Activated CD4-positive, alpha-beta memory T cell treated with anti-CD3 and anti-CD28 coated beads for 36 hours (primary cell): Measurements from ENCODE around the gene LTA4H. TPM values are rescaled to one million over a fixed set of nuclear protein-coding genes. Genes with fewer than 3 reads are reported as not detected.

Experiments used
- CTCF ChIA-PET: fragments of 350-600 bp; sonication (Branson Sonifier 250); formaldehyde crosslinking; loops from one replicate; lab custom pipeline; 2021; ENCODE audit warnings: antibody characterized with exemption, inconsistent platforms; lab: Charles Lee
- POLR2A ChIA-PET: fragments of 350-600 bp; sonication (Branson Sonifier 250); formaldehyde crosslinking; loops from one replicate; lab custom pipeline; 2021; ENCODE audit warnings: antibody characterized with exemption; lab: Charles Lee
- DNase-seq: peaks from one replicate; pipeline ENCODE4 v3.0.0-alpha.2; 2020
- H3K27ac Mint-ChIP-seq: one replicate; pipeline ENCODE4 v1.8.0; 2021; ENCODE audit warnings: mixed read lengths
- H3K27me3 Mint-ChIP-seq: one replicate; pipeline ENCODE4 v1.8.0; 2021; ENCODE audit warnings: mixed read lengths
- H3K36me3 Mint-ChIP-seq: one replicate; pipeline ENCODE4 v1.8.0; 2021; ENCODE audit warnings: mixed read lengths
- H3K4me1 Mint-ChIP-seq: one replicate; pipeline ENCODE4 v1.8.0; 2021; ENCODE audit warnings: low read depth, mixed read lengths
- H3K4me3 Mint-ChIP-seq: one replicate; pipeline ENCODE4 v1.8.0; 2021; ENCODE audit warnings: mild to moderate bottlenecking, mixed read lengths
- H3K9me3 Mint-ChIP-seq: one replicate; pipeline ENCODE4 v1.8.0; 2021; ENCODE audit warnings: mixed read lengths
- intact Hi-C: fragments of 100-400 bp; cut with micrococcal nuclease; formaldehyde crosslinking; loops from one replicate; pipeline ENCODE4 v1.15.1; 2023
- total RNA-seq, 2 experiments: library from RNA; stranded (reverse); gene quantifications; one replicate each; pipeline ENCODE4 v1.2.3, GENCODE V29; 2021

LTA4H gene
- total RNA-seq, 2 experiments from 2014 or later: 106 to 110 TPM

- Mint-ChIP-seq H3K4me1 (peaks cover 18% of the 10 kb centered on the region), H3K9me3 (no peaks in the 10 kb centered on the region), H3K36me3 (peaks cover 13% of the 10 kb centered on the region), H3K27me3 (no peaks in the 10 kb centered on the region), H3K4me3 (no peak overlapping the region), H3K27ac (no peak overlapping the region)
- ChIA-PET CTCF (no interaction called here), POLR2A (no interaction called here)
- intact Hi-C loops: no loop called here
- DNase-seq: no peak
Observed at GRCh38 chr12:96028538-96028937, 6.8 kb downstream of the LTA4H start.

- peaks cover 11% of the 10 kb centered on the region for H3K4me1 Mint-ChIP-seq
- no peaks in the 10 kb centered on the region for H3K9me3 Mint-ChIP-seq
- H3K4me3 Mint-ChIP-seq: no peak overlapping the region
- DNase-seq: no peak
- H3K27me3 Mint-ChIP-seq: no peaks in the 10 kb centered on the region
- ChIA-PET POLR2A (no interaction called here), CTCF (interaction anchor here (1.7 kb wide), 1 partner anchor 107 kb away, joined by 3 read pairs; no protein-coding TSS in a partner anchor)
- intact Hi-C loops: no loop called here
- H3K27ac Mint-ChIP-seq: no peak overlapping the region
- H3K36me3 Mint-ChIP-seq: peaks cover 29% of the 10 kb centered on the region
Observed at GRCh38 chr12:96026331-96026730, 9.1 kb downstream of the LTA4H start.

DNA sequence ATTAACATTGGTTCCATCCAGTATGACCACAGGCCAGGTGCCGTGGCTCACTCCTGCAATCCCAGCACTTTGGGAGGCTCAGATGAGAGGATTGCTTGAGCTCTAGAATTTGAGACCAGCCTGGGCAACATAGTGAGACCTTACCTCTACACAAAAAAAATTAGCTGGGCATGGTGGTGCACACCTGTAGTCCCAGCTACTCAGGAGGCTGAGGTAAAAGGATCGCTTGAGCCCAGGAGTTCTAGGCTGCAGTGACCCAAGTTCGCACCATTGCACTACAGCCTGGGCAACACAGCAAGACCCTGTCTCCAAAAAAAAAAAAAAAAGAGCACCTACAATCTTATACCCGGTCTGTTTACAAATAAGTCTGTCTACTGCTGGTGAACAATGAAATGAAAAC, 9.9 kb downstream of the LTA4H start:
- no peak overlapping the region for H3K27ac Mint-ChIP-seq

GRCh38 chr12:96020314-96021003, 14.9 kb downstream of the LTA4H start:
- H3K27me3 Mint-ChIP-seq: no peaks in the 10 kb centered on the region
- no peak overlapping the region for H3K27ac Mint-ChIP-seq
- no peak for DNase-seq
- intact Hi-C loops: no loop called here
- H3K4me3 Mint-ChIP-seq: no peak overlapping the region
- H3K36me3 Mint-ChIP-seq: peaks cover 37% of the 10 kb centered on the region
- H3K9me3 Mint-ChIP-seq: no peaks in the 10 kb centered on the region
- H3K4me1 Mint-ChIP-seq: no peaks in the 10 kb centered on the region
- ChIA-PET CTCF (interaction anchor here (0.6 to 0.8 kb wide), 2 partner anchors 21 to 396 kb away, joined by 3 to 5 read pairs; no protein-coding TSS in a partner anchor), POLR2A (no interaction called here)

More for the DNA sequence above, 9.9 kb downstream of the LTA4H start:
- no peaks in the 10 kb centered on the region for H3K9me3 Mint-ChIP-seq
- DNase-seq: no peak
- H3K27me3 Mint-ChIP-seq: no peaks in the 10 kb centered on the region
- H3K4me1 Mint-ChIP-seq: peaks cover 7% of the 10 kb centered on the region
- ChIA-PET CTCF (no interaction called here), POLR2A (no interaction called here)
- intact Hi-C loops: no loop called here
- H3K36me3 Mint-ChIP-seq: peaks cover 31% of the 10 kb centered on the region
- H3K4me3 Mint-ChIP-seq: no peak overlapping the region

- no peak overlapping the region for H3K27ac Mint-ChIP-seq
- H3K27me3 Mint-ChIP-seq: no peaks in the 10 kb centered on the region
- H3K4me1 Mint-ChIP-seq: no peaks in the 10 kb centered on the region
- ChIA-PET CTCF (interaction anchor here (1.4 to 1.6 kb wide), 2 partner anchors 17 to 200 kb away, joined by 3 to 5 read pairs; no protein-coding TSS in a partner anchor), POLR2A (no interaction called here)
- peaks cover 33% of the 10 kb centered on the region for H3K36me3 Mint-ChIP-seq
- no peaks in the 10 kb centered on the region for H3K9me3 Mint-ChIP-seq
- no peak overlapping the region for H3K4me3 Mint-ChIP-seq
- intact Hi-C loops: no loop called here
- DNase-seq: no peak
Observed at GRCh38 chr12:96015672-96016071, 19.7 kb downstream of the LTA4H start.

DNA sequence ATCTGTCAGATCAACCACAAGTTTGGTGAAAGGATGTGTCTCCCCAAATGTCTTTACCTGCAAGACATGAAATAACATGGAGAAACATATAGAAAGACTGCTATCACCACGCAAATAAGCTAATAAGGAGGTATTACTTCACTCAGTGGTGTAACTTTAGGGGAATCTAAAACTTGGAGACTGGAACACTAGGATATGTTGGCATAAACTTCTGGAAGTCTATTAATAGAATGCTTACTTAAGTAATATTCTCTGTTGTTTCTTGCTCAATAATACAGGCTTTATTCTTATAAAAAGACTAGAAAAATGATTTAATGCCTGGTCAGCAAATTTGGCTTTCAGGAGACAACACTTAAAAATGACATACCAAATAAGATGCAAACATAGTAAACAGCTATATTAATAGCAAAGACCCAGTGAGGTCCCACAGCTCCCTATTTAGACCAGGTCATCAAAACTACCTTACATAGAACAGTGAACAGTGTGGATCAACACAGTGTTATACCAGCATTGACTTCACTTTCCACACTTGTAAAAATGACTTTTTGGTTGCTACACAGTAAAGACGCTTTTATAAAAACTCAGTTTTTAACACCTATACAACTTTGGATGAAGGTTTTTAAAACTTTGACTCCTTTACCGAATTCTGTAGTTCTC, 20.3 kb downstream of the LTA4H start:
- CTCF ChIA-PET: interaction anchor here (0.7 to 1.6 kb wide), 3 partner anchors 16 to 502 kb away, joined by 3 to 5 read pairs (median 5); no protein-coding TSS in a partner anchor
- peaks cover 34% of the 10 kb centered on the region for H3K36me3 Mint-ChIP-seq
- no peak for DNase-seq
- no peaks in the 10 kb centered on the region for H3K9me3 Mint-ChIP-seq
- no peak overlapping the region for H3K27ac Mint-ChIP-seq
- no peak overlapping the region for H3K4me3 Mint-ChIP-seq
- POLR2A ChIA-PET: no interaction called here
- H3K27me3 Mint-ChIP-seq: no peaks in the 10 kb centered on the region
- H3K4me1 Mint-ChIP-seq: no peaks in the 10 kb centered on the region
- intact Hi-C loops: no loop called here

- Mint-ChIP-seq H3K9me3 (no peaks in the 10 kb centered on the region), H3K36me3 (peaks cover 34% of the 10 kb centered on the region), H3K4me3 (no peak overlapping the region), H3K27ac (no peak overlapping the region), H3K4me1 (no peaks in the 10 kb centered on the region), H3K27me3 (no peaks in the 10 kb centered on the region)
- ChIA-PET POLR2A (no interaction called here), CTCF (interaction anchor here (1.0 to 1.6 kb wide), 2 partner anchors 9 to 207 kb away, joined by 3 to 10 read pairs; no protein-coding TSS in a partner anchor)
- no peak for DNase-seq
- intact Hi-C loops: no loop called here
Observed at GRCh38 chr12:96007729-96008128, 27.7 kb downstream of the LTA4H start.

DNA sequence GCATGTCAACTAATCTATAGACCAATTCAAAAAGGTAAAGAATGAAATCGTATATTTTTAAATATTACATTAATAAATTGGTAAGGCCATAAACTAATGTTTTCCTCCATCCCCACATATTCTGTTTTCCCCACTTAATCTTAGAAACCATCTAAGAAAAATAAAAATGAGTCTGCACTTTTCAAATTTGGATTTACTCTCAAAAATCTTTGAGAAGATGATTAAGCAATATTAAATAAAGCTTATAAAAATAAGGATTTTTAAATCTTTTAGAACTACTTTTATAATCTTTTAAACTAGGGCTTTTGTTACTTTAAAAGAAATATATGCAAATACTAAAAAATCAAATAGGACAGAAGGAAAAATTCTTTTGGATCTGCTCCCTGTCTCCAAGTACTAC, 28.7 kb downstream of the LTA4H start:
- CTCF ChIA-PET: no interaction called here
- Mint-ChIP-seq H3K4me1 (no peaks in the 10 kb centered on the region), H3K9me3 (no peaks in the 10 kb centered on the region), H3K27me3 (no peaks in the 10 kb centered on the region), H3K27ac (no peak overlapping the region), H3K36me3 (peaks cover 30% of the 10 kb centered on the region), H3K4me3 (no peak overlapping the region)
- POLR2A ChIA-PET: no interaction called here
- intact Hi-C loops: no loop called here
- no peak for DNase-seq

GRCh38 chr12:96000858-96001257, 34.5 kb downstream of the LTA4H start:
- DNase-seq: no peak
- no peaks in the 10 kb centered on the region for H3K27me3 Mint-ChIP-seq
- POLR2A ChIA-PET: interaction anchor here (1.1 kb wide), 1 partner anchor 238 kb away, joined by 3 read pairs; no protein-coding TSS in a partner anchor
- peaks cover 9% of the 10 kb centered on the region for H3K4me1 Mint-ChIP-seq
- intact Hi-C loops: no loop called here
- H3K36me3 Mint-ChIP-seq: peaks cover 23% of the 10 kb centered on the region
- no peak overlapping the region for H3K4me3 Mint-ChIP-seq
- CTCF ChIA-PET: interaction anchor here (5.2 kb wide), 1 partner anchor 83 kb away, joined by 84 read pairs; no protein-coding TSS in a partner anchor
- no peaks in the 10 kb centered on the region for H3K9me3 Mint-ChIP-seq
- H3K27ac Mint-ChIP-seq: no peak overlapping the region

DNA sequence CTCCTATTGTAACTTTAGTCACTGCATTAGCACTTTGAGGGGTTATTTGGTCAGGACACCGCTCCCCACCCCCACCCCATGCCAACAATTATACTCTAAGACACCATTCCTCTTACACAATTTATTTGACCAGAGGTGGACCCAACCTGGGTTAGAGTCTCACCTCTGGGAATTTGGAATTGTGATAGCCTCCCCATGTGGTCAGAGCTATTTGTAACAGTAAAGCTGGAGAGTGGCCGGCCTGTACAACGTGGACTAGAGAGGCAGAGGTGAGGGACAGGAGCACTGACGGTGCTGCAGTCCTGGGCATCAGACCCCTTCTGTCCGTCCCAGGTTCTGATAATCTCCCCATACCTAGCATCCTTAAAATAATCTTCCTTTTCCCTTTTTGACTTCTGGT, 35.9 kb downstream of the LTA4H start:
- ChIA-PET CTCF (interaction anchor here (0.7 to 5.2 kb wide), 12 partner anchors 8 to 578 kb away, joined by 3 to 84 read pairs (median 7); no protein-coding TSS in a partner anchor), POLR2A (interaction anchor here (0.6 to 1.1 kb wide), 4 partner anchors 91 to 452 kb away, joined by 3 to 5 read pairs (median 3); no protein-coding TSS in a partner anchor)
- no peaks in the 10 kb centered on the region for H3K27me3 Mint-ChIP-seq
- peaks cover 13% of the 10 kb centered on the region for H3K36me3 Mint-ChIP-seq
- no peak for DNase-seq
- no peak overlapping the region for H3K27ac Mint-ChIP-seq
- peaks cover 9% of the 10 kb centered on the region for H3K4me1 Mint-ChIP-seq
- no peak overlapping the region for H3K4me3 Mint-ChIP-seq
- intact Hi-C loops: loop anchor here (5.0 to 10.0 kb wide), 2 partner anchors 142 to 375 kb away; partner anchors contain the start of gene SNRPF
- H3K9me3 Mint-ChIP-seq: no peaks in the 10 kb centered on the region

DNA sequence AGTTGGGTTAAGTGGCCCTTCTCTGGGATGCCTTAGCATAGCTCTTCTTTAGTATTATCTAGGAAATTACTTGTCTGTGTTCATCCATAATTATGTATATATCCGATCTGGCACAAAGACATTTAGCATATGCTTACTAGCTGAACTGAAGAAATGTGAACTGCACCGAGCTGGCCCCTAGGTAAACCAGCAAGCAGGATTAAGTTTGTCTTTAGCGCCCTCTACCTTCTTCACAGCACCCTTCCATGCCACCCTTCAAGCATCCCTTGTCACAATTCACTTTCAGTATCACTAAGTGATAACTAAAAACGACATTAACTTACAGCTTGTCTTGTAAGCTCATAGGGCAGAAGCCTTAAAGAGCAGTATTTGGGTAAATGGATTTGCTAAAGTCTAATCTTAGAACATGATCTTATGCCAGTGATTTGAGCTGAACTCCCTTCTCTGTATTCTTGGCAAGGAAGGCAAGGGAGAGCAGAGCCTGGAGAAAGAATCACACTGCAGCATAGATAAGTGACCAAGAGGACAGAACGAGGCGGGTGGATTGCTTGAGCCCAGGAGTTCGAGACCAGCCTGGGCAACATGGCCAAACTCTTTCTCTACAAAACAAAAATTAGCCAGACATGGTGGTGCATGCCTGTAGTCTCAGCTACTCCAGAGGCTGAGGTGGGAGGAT, 36.6 kb downstream of the LTA4H start:
- Mint-ChIP-seq H3K27me3 (no peaks in the 10 kb centered on the region), H3K9me3 (no peaks in the 10 kb centered on the region), H3K36me3 (peaks cover 13% of the 10 kb centered on the region), H3K4me1 (peaks cover 9% of the 10 kb centered on the region), H3K4me3 (no peak overlapping the region), H3K27ac (no peak overlapping the region)
- POLR2A ChIA-PET: interaction anchor here (0.9 to 1.2 kb wide), 3 partner anchors 55 to 80 kb away, joined by 3 to 7 read pairs (median 3); partner anchors contain the start of genes AMDHD1 and CCDC38
- peak; percentile 65 for DNase-seq
- intact Hi-C loops: loop anchor here (1.0 to 10.0 kb wide), 6 partner anchors 49 to 374 kb away; partner anchors contain the start of genes AMDHD1 and SNRPF
- CTCF ChIA-PET: interaction anchor here (0.6 to 5.2 kb wide), 30 partner anchors 9 to 881 kb away, joined by 3 to 84 read pairs (median 4); partner anchors contain the start of genes AMDHD1, CCDC38, CDK17 and LTA4H
